ENCODE data around the gene ANKEF1. TPM values are rescaled to one million over a fixed set of nuclear protein-coding genes. Genes with fewer than 3 reads are reported as not detected.
"Not testable (repeated sequence)": the region's sequence is repeated elsewhere in the genome, so short reads cannot be mapped to it uniquely, and the experiment has no call there.

Gene ANKEF1
- total RNA-seq, 1 donor, result 0.84 TPM

DNA sequence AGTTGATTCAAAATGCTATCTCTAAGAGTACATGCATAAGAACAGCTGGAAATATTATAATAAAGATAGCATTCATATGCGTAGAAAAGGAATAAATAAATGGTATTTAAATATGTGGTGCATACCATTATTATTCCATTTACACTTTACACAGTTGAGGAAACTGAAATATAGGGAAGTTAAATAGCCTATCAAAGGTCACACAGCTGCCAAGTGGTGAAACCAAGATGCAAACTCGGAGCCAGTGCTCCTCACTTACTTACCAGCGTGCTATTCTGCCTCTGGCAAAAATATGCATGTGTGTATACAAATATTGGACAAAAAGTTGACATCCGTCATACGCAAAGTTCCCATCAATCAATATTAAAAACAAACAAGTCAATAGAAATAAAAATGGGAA lies 22.3 kb upstream of the ANKEF1 start:
- Histone ChIP-seq H3K27me3 (ENCODE audit: insufficient read depth, low read length) (no peaks in the 10 kb centered on the region), H3K4me1 (ENCODE audit: insufficient read depth, low read length) (no peaks in the 10 kb centered on the region), H3K4me3 (ENCODE audit: low read length) (no peak overlapping the region), H3K9me3 (ENCODE audit: low read depth, low read length) (no peaks in the 10 kb centered on the region)

DNA sequence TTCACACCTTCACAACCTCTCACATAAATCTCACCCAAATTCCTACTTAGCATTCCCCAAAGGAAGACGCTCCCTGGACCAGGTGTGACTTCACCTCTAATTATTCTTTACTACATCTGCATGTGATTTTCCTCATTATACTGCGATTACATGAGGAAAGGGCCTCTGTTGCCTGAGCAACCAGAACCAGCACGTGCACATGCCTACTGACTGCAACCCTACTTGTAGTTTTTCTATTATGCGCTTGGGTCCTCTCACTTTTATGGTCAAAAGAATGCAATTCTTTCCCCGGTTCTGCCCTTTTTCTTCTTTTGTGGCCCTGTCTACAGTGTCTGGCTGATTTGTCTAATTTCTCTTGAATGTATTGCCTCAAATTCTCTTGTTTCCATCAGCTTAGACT lies 20.4 kb upstream of the ANKEF1 start:
- H3K4me1 ChIP-seq (ENCODE audit: insufficient read depth, low read length), result no peaks in the 10 kb centered on the region
- H3K9me3 ChIP-seq (ENCODE audit: low read depth, low read length), result no peaks in the 10 kb centered on the region
- H3K4me3 ChIP-seq (ENCODE audit: low read length), result no peak overlapping the region
- H3K27me3 ChIP-seq (ENCODE audit: insufficient read depth, low read length), result peaks cover 2% of the 10 kb centered on the region

DNA sequence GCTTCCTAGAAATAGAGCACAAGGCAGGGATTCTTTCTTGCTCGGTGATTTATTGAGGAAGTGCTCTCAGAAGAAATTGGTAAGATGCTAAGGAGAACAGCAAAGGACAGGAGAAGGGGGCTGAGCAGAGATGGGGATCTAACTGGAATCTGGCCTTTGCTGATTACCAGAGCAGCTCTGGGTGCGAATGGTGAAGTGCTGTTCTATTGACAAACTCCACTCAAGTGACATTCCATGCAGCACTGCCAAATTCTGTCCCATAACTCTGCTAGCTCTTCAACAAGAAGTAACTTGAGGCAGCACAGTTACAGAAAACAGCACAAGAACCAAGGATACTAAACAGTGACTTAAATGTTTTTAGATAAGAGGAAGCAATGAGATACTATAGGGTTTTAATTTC lies 13.8 kb upstream of the ANKEF1 start:
- H3K27me3 ChIP-seq (ENCODE audit: insufficient read depth, low read length), result peaks cover 8% of the 10 kb centered on the region
- H3K4me3 ChIP-seq (ENCODE audit: low read length), result no peak overlapping the region
- H3K9me3 ChIP-seq (ENCODE audit: low read depth, low read length), result no peaks in the 10 kb centered on the region
- H3K4me1 ChIP-seq (ENCODE audit: insufficient read depth, low read length), result no peaks in the 10 kb centered on the region

DNA sequence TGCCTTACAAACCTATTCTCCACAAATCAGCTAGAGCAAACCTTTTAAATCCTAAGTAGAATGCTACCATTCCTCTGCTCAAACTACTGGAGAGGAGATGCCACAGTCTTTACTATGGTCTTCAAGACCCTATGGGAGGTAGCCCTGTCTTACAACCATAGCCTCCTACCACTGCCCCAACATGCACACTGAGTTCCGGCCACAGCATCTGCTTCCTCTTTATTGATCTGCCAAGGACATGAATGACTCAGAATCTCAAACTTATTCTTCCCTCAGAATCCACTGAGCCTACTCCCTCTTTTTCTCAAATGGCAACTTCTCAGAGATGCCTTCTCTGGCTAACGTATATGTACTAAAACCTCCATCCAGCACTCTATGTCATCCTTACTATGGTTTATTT lies 12.2 kb upstream of the ANKEF1 start:
- Histone ChIP-seq H3K27me3 (ENCODE audit: insufficient read depth, low read length) (peaks cover 8% of the 10 kb centered on the region), H3K9me3 (ENCODE audit: low read depth, low read length) (no peaks in the 10 kb centered on the region), H3K4me1 (ENCODE audit: insufficient read depth, low read length) (no peaks in the 10 kb centered on the region), H3K4me3 (ENCODE audit: low read length) (no peak overlapping the region)

DNA sequence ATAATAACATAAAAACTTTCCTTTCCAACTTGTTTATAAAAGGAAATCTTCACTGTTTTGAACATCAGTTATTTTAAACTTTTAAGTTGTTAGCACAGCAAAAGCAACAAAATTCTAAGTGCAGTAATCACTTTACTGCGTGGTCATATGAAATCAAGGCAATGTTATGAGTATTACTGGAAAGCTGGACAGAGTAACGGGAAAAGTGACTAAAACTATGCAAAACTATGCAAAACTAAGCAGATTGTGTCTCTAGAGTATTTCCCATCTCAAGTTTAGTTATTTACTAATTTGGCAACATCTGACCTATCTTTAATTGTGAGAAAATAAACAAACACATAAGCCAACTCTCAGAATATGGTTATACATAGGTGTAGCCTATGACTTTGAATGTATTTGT lies 10.9 kb upstream of the ANKEF1 start:
- H3K4me1 ChIP-seq (ENCODE audit: insufficient read depth, low read length), result no peaks in the 10 kb centered on the region
- H3K27me3 ChIP-seq (ENCODE audit: insufficient read depth, low read length), result peaks cover 11% of the 10 kb centered on the region
- H3K9me3 ChIP-seq (ENCODE audit: low read depth, low read length), result no peaks in the 10 kb centered on the region
- no peak overlapping the region for H3K4me3 ChIP-seq (ENCODE audit: low read length)

DNA sequence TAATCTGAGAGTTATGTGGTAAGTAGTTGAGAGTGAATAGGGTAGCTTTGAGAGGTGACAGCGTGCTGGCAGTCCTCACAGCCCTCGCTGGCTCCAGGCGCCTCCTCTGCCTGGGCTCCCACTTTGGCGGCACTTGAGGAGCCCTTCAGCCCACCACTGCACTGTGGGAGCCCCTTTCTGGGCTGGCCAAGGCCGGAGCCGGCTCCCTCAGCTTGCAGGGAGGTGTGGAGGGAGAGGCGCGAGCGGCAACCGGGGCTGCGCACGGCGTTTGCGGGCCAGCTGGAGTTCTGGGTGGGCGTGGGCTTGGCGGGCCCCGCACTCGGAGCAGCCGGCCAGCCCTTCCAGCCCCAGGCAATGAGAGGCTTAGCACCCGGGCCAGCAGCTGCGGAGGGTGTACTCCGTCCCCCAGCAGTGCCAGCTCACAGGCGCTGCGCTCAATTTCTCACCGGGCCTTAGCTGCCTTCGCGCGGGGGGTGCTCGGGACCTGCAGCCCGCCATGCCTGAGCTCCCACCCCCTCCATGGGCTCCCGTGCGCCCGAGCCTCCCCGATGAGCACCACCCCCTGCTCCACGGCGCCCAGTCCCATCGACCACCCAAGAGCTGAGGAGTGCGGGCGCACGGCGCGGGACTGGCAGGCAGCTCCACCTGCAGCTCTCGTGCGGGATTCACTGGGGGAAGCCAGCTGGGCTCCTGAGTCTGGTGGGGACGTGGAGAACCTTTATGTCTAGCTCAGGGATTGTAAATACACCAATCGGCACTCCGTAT lies 3.2 kb upstream of the ANKEF1 start:
- H3K4me1 ChIP-seq (ENCODE audit: insufficient read depth, low read length); H3K27me3 ChIP-seq (ENCODE audit: insufficient read depth, low read length); H3K9me3 ChIP-seq (ENCODE audit: low read depth, low read length); H3K4me3 ChIP-seq (ENCODE audit: low read length): not testable (repeated sequence)

DNA sequence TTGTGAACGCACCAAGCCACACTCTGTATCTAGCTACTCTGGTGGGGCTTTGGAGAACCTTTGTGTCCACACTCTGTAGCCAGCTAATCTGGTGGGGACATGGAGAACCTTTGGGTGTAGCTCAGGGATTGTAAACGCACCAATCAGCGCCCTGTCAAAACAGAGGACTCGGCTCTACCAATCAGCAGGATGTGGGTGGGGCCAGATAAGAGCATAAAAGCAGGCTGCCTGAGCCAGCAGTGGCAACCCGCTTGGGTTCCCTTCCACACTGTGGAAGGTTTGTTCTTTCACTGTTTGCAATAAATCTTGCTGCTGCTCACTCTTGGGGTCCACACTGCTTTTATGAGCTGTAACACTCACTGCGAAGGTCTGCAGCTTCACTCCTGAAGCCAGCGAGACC lies 2.5 kb upstream of the ANKEF1 start:
- not testable (repeated sequence) for H3K9me3 ChIP-seq (ENCODE audit: low read depth, low read length); H3K27me3 ChIP-seq (ENCODE audit: insufficient read depth, low read length); H3K4me1 ChIP-seq (ENCODE audit: insufficient read depth, low read length); H3K4me3 ChIP-seq (ENCODE audit: low read length)

DNA sequence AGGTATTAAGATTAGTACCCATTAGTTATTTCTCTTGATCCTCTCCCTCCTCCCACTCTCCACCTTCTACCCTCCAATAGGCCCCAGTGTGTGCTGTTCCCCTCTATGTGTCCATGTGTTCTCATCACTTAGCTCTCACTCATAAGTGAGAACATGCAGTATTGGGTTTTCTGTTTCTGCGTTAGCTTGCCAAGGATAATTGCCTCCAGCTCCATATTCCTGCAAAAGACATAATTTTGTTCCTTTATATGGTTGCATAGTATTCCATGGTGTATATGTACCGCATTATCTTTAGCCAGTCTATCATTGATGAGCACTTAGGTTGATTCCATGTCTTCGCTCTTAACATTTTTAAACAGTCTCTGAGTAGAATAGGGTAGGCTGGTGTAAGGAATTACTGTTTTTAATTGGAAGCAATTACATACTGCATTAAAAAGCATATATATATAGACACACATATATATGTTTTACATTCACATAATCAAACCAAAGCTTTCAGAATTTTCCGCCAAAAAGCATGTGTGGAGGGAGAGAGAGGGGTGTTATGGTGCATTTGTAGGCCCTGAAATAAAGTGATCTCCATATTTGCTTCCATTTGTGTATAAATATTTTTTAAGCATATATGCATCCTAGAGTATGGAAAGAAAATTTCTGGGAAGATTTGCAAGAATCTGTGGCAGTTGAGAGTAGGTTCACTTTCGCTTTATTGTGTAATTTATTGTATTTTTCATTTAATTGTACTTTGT lies 709 bp upstream of the ANKEF1 start:
- Histone ChIP-seq H3K4me3 (ENCODE audit: low read length) (no peak overlapping the region), H3K27me3 (ENCODE audit: insufficient read depth, low read length) (peaks cover 4% of the 10 kb centered on the region), H3K4me1 (ENCODE audit: insufficient read depth, low read length) (peaks cover 7% of the 10 kb centered on the region), H3K9me3 (ENCODE audit: low read depth, low read length) (no peaks in the 10 kb centered on the region)

DNA sequence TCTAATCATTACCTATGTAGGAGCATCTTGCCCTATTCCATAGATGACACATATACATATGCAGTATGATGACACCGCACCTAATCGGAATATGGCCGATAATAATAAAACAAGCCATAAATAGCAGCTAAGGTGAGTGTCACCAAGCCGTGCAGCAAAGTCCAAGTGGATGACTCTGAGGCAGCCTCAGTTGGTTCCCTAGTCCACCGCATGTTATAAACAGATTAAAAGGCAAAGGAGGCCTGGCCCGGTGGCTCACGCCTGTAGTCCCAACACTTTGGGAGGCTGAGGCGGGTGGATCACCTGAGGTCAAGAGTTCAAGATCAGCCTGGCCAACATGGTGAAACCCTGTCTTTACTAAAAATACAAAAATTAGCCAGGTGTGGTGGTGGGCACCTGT lies 1.5 kb downstream of the ANKEF1 start:
- H3K9me3 ChIP-seq (ENCODE audit: low read depth, low read length); H3K4me1 ChIP-seq (ENCODE audit: insufficient read depth, low read length); H3K4me3 ChIP-seq (ENCODE audit: low read length); H3K27me3 ChIP-seq (ENCODE audit: insufficient read depth, low read length): not testable (repeated sequence)

DNA sequence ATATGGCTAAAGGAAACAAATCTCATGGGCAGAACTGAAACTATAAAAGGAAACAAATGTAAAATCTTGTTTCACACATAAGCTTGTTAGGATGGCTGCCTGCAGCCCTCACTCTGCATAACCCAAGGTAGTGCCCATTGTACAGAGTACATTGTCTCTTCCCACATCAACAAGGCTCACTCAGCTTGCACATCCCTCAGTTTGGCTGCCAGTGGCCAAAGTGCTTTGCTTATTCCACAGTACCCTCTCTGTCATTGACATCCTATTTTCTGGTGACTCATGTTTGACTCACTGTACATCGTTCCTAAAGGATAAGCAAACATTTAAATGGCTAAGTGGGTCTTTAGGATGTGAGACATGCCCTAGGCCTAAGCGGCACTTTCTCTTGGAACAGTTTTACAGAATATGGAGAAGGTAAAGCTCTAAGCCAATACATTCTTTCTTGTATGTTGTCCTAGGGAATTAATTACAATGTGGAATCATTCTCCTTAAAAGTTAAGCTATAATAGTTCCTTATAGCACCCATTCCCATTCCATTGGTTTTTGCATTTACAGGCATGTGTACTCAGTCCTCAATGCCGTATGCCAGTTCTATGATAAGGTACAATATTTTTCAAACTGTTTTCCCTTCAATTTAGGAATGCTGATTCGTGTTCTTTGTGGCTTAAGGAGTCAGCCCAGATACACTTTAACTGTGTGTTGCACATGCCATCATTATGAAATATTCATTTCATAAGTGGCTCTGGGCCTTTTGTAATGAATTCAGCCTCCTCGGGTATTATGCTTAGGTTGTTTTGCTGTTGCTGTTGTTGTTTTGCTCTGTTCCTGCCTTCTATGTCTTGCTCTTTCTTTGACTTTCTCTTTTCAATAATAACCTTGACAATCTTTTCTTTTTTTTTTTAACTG lies 5.5 kb downstream of the ANKEF1 start:
- Histone ChIP-seq H3K27me3 (ENCODE audit: insufficient read depth, low read length) (no peaks in the 10 kb centered on the region), H3K4me1 (ENCODE audit: insufficient read depth, low read length) (peaks cover 3% of the 10 kb centered on the region), H3K4me3 (ENCODE audit: low read length) (no peak overlapping the region), H3K9me3 (ENCODE audit: low read depth, low read length) (no peaks in the 10 kb centered on the region)

DNA sequence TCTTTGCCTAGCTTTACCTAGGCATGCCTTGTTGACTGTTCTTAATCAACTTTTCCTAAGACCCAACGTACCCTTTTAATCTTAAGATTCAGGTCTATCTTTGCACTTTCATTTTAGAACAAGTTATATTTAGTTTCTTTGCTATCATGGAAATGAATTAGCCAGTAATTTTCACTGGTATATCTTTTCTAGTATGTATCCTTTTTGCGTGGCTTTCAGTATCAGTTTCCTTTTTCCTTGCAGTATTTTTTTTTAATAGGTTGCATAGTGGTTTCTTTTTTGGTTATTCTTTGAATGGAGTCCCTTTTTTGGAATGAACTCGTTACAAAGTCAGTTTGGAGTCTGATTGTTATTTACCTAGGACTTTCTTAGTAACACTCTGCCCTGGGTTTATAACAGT lies 7.3 kb downstream of the ANKEF1 start:
- no peaks in the 10 kb centered on the region for H3K4me1 ChIP-seq (ENCODE audit: insufficient read depth, low read length)
- no peaks in the 10 kb centered on the region for H3K27me3 ChIP-seq (ENCODE audit: insufficient read depth, low read length)
- H3K4me3 ChIP-seq (ENCODE audit: low read length), result no peak overlapping the region
- H3K9me3 ChIP-seq (ENCODE audit: low read depth, low read length), result no peaks in the 10 kb centered on the region

DNA sequence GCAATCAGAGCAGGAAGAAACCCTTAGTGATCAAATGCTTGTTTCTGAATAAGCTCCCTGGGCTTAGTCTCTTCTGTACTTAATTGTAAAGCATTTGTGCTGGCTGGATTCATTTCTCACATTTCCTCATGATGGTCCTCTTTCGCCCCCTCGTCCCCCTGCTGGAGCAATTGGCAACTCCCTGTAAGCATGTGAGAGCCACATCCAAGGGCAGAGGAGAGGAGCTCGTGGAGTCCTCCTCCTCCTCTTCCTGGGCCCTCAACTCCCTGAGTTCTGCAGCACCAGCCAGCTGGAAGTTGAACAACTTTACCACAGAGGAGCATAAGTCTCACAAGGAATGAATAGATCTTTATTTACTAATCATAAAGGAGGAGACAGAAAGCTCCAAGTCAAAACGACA lies 12.6 kb downstream of the ANKEF1 start:
- H3K4me1 ChIP-seq (ENCODE audit: insufficient read depth, low read length), result no peaks in the 10 kb centered on the region
- H3K9me3 ChIP-seq (ENCODE audit: low read depth, low read length), result no peaks in the 10 kb centered on the region
- H3K4me3 ChIP-seq (ENCODE audit: low read length), result no peak overlapping the region
- no peaks in the 10 kb centered on the region for H3K27me3 ChIP-seq (ENCODE audit: insufficient read depth, low read length)

DNA sequence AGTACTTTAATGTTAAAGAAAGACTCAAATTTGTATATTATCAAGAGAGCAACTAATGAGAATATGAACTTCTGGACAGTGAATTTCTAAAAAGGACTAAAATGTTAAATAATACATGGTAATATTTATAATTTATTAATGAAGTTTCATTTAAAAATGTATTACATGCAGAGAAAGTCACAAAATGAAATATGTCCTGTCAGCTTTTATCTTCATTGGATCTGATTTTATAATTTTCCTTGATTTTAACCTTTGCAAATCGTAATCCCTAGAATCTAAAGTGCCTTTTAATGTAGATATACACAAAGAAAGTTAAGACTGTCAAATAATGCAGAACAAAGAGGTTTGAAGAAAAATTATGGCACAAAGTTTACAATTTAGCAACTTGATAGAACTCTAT lies 16.4 kb downstream of the ANKEF1 start:
- no peaks in the 10 kb centered on the region for H3K9me3 ChIP-seq (ENCODE audit: low read depth, low read length)
- H3K4me3 ChIP-seq (ENCODE audit: low read length), result no peak overlapping the region
- H3K4me1 ChIP-seq (ENCODE audit: insufficient read depth, low read length), result no peaks in the 10 kb centered on the region
- no peaks in the 10 kb centered on the region for H3K27me3 ChIP-seq (ENCODE audit: insufficient read depth, low read length)

DNA sequence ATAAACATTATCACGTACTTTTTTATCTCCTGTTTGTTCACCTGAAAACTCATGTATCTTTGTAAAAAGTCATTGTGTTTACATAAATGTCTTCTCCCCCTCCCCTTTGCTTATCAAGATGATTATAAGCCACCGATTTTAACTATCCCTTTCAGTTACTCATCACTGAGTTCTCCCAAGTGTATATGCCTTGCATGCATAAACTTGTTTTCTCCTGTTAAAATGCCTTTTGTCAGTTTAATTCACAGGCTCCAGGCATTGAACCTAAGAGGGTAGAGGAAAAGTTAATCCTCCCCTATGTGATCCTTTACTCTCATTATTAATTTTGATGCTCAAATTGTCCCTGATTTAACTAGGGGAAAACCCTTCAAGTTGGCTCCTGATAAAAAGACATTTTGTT lies 24.2 kb downstream of the ANKEF1 start:
- Histone ChIP-seq H3K4me3 (ENCODE audit: low read length) (no peak overlapping the region), H3K9me3 (ENCODE audit: low read depth, low read length) (no peaks in the 10 kb centered on the region), H3K4me1 (ENCODE audit: insufficient read depth, low read length) (no peaks in the 10 kb centered on the region), H3K27me3 (ENCODE audit: insufficient read depth, low read length) (no peaks in the 10 kb centered on the region)

DNA sequence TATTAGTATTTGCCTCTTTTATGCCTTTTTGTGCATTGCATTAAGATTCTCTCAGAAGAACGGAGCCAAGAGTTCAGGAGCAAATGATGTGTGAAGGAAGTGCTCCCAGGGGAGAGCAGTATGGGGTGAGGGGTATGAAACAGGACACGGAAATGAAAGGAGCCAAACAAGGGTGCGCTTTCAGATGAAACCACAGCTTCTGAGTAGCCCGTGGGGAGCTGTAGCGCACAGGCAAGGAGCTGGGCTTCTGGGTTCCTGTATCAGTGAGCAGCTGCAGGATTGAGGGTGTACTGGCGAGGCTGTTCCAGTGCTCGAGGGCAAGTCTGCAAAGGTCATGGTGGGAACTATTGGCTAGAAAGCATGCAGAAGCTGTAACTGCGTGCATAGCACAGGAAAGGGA lies 25.4 kb downstream of the ANKEF1 start:
- Histone ChIP-seq H3K9me3 (ENCODE audit: low read depth, low read length) (no peaks in the 10 kb centered on the region), H3K27me3 (ENCODE audit: insufficient read depth, low read length) (peaks cover 3% of the 10 kb centered on the region), H3K4me1 (ENCODE audit: insufficient read depth, low read length) (no peaks in the 10 kb centered on the region), H3K4me3 (ENCODE audit: low read length) (no peak overlapping the region)
